HG02885 (cell line): ENCODE measurements around the gene FSD2.

Experiments used
- ATAC-seq: cut with Tn5 transposase; IDR thresholded peaks from one replicate; pipeline ENCODE4 v1.9.1; 2021; ENCODE audit warnings: mild to moderate bottlenecking; ENCODE audit not compliant: unreplicated experiment, poor library complexity

Gene FSD2

GRCh38 chr15:82805994-82806406, at the start of gene FSD2:
Gene FSD2 (minus strand): TSS chr15:82806069. CDS start chr15:82787390, 18,679 bp downstream.
- ATAC-seq: peak; percentile 39

- ATAC-seq: no peak
Measured at GRCh38 chr15:82854554-82854953, 48.7 kb upstream of the FSD2 start.

- no peak for ATAC-seq
Measured at GRCh38 chr15:82852941-82853561, 47.2 kb upstream of the FSD2 start.

- no peak for ATAC-seq
Measured at GRCh38 chr15:82851981-82852511, 46.2 kb upstream of the FSD2 start.

GRCh38 chr15:82851306-82851850, 45.5 kb upstream of the FSD2 start:
- no peak for ATAC-seq

GRCh38 chr15:82850731-82851130, 44.9 kb upstream of the FSD2 start:
- no peak for ATAC-seq

- ATAC-seq: no peak
Measured at GRCh38 chr15:82849556-82850512, 44.0 kb upstream of the FSD2 start.

GRCh38 chr15:82848241-82848993, 42.5 kb upstream of the FSD2 start:
- no peak for ATAC-seq

GRCh38 chr15:82847703-82848102, 41.8 kb upstream of the FSD2 start:
- ATAC-seq: no peak

- no peak for ATAC-seq
Measured at GRCh38 chr15:82846621-82847020, 40.8 kb upstream of the FSD2 start.

GRCh38 chr15:82845686-82846085, 39.8 kb upstream of the FSD2 start:
- no peak for ATAC-seq

- no peak for ATAC-seq
Measured at GRCh38 chr15:82843566-82843965, 37.7 kb upstream of the FSD2 start.

- ATAC-seq: no peak
Measured at GRCh38 chr15:82840166-82840565, 34.3 kb upstream of the FSD2 start.

- no peak for ATAC-seq
Measured at GRCh38 chr15:82839136-82839535, 33.3 kb upstream of the FSD2 start.

- no peak for ATAC-seq
Measured at GRCh38 chr15:82838096-82838735, 32.3 kb upstream of the FSD2 start.

GRCh38 chr15:82835391-82835917, 29.6 kb upstream of the FSD2 start:
- ATAC-seq: no peak

GRCh38 chr15:82833362-82833682, 27.5 kb upstream of the FSD2 start:
- ATAC-seq: no peak

GRCh38 chr15:82832601-82833361, 26.9 kb upstream of the FSD2 start:
- ATAC-seq: peak; percentile 78
